T-helper 2 cell treated with Interferon-gamma antibody and Interleukin-4, amounts not matched to agents 5 μg/mL and 100 μg/mL, for 36 hours (primary cell): ENCODE measurements around the gene MCFD2.
A peak's percentile ranks its signal among the peaks of the same experiment; 100 is the strongest.
"Not testable (repeated sequence)": the region's sequence is repeated elsewhere in the genome, so short reads cannot be mapped to it uniquely, and the experiment has no call there.

Experiments used
- DNase-seq: peaks from one replicate; pipeline ENCODE4 v3.0.0; 2021; ENCODE audit warnings: low spot score
- H3K27ac Mint-ChIP-seq: one replicate; pipeline ENCODE4 v1.8.0; 2021; ENCODE audit warnings: mild to moderate bottlenecking, mixed read lengths
- H3K27me3 Mint-ChIP-seq: one replicate; pipeline ENCODE4 v1.8.0; 2021; ENCODE audit warnings: low read depth, mixed read lengths
- H3K36me3 Mint-ChIP-seq: one replicate; pipeline ENCODE4 v1.8.0; 2021; ENCODE audit warnings: low read depth, mixed read lengths
- H3K4me1 Mint-ChIP-seq: one replicate; pipeline ENCODE4 v1.8.0; 2021; ENCODE audit warnings: low read depth, mixed read lengths
- H3K4me3 Mint-ChIP-seq: one replicate; pipeline ENCODE4 v1.8.0; 2022; ENCODE audit warnings: mild to moderate bottlenecking, moderate library complexity, mixed read lengths
- H3K9me3 Mint-ChIP-seq: one replicate; pipeline ENCODE4 v1.8.0; 2021; ENCODE audit warnings: mixed read lengths

MCFD2 gene

DNA sequence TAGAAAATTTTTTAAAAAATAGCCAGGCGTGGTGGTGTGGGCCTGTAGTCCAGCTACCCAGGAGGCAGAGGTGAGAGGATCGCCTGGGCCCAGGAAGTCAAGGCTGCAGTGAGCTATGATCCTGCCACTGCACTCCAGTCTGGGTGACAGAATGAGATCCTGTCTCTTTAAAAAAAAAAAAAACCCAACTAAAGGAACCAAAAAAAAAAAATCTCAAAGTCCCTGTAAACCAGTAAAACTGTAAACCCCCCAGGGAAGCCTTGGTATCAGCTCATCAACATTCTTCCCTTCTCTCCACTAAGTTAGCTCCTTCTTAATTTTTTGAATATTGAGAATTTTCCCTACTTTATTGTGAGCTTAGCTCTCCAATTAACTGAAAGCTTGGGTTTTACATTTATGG is 8.4 kb upstream of the MCFD2 start:
- Mint-ChIP-seq H3K27me3 (no peaks in the 10 kb centered on the region), H3K9me3 (peaks cover 16% of the 10 kb centered on the region), H3K27ac (no peak overlapping the region), H3K36me3 (peaks cover 16% of the 10 kb centered on the region), H3K4me1 (peaks cover 21% of the 10 kb centered on the region), H3K4me3 (no peak overlapping the region)
- no peak for DNase-seq

DNA sequence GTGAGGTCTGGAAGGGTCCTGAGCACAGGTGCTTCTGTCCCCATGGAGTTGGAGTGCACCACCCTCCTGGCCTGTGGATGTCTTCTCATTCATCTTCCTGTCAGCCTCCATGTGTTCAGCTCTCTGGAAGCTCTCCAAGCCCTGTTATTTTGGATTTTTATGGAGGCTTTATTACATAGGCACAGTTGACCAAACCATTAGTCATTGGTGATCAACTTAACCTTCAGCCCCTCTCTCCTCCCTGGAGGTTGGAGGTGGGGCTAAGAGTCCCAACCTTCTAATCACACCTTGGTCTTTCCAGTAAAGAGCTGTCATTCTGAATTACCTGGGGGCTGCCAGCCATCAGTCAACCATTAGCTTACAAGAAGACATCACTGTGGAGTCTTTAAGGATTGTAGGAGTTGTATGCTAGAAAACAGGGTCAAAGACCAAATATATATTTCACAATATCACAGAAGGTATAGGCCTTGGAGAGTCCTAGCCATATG is 7.5 kb upstream of the MCFD2 start:
- H3K4me1 Mint-ChIP-seq, result peaks cover 24% of the 10 kb centered on the region
- H3K9me3 Mint-ChIP-seq, result peaks cover 16% of the 10 kb centered on the region
- peak overlapping the region; percentile 24 for H3K4me3 Mint-ChIP-seq
- no peak for DNase-seq
- H3K27me3 Mint-ChIP-seq, result no peaks in the 10 kb centered on the region
- H3K36me3 Mint-ChIP-seq, result peaks cover 15% of the 10 kb centered on the region
- H3K27ac Mint-ChIP-seq, result no peak overlapping the region

GRCh38 chr2:46922606-46923005 is 7.0 kb upstream of the MCFD2 start:
- H3K9me3 Mint-ChIP-seq, result peaks cover 16% of the 10 kb centered on the region
- no peak overlapping the region for H3K27ac Mint-ChIP-seq
- H3K27me3 Mint-ChIP-seq, result no peaks in the 10 kb centered on the region
- H3K4me3 Mint-ChIP-seq, result peak overlapping the region; percentile 24
- no peak for DNase-seq
- peaks cover 15% of the 10 kb centered on the region for H3K36me3 Mint-ChIP-seq
- H3K4me1 Mint-ChIP-seq, result peaks cover 28% of the 10 kb centered on the region

DNA sequence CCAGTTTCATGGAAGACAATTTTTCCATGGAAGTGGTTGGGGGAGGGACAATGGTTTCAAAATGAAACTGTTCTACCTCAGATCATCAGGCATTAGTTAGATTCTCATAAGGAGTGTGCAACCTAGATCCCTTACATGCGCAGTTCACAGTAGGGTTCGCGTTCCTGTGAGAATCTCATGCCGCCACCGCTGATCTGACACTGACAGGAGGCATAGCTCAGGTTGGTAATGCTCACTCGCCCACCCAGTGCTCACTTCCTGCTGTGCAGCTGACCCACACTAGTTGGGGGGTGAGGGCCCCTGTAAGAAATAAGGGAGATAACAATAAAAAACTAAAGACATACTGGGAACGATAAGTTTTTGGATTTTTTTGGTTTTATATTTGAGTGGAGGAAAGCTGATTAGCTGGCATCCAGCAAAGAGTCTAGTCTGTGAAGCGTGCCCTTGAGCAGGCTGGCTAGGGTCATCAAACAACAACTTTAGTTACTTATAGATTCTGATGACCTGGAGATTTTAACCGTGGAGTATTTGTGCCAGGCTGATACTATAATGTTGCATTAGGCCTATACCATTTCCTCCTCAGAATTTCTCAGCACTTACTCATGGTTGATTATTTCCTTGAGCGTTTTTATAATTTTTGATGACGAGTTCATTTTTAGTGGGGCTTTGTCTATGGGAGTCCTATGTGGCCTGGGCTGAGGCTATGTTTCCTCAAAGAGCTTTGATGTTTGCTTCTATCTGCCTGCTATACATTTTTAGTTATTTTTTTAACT is 6.3 kb upstream of the MCFD2 start:
- H3K27ac Mint-ChIP-seq, result no peak overlapping the region

DNA sequence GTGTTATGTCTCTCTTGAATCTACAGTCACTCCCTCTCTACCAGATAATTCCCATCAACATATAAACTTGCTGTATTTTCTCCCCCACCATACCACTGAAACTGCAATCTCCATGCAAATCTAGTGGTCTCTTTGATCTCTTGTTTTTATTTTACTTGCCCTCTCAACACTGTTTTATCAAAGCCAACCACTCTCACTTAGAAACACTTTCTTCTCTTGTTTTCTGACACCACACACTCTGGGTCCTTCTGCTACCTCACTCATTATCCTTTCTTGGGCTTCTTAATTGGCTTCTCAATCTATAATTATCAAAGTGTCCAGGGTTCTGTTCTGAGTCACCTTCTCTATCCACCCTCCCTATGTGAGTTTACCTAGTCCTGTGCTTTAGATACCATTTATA is 2.0 kb upstream of the MCFD2 start:
- Mint-ChIP-seq H3K9me3 (no peaks in the 10 kb centered on the region), H3K36me3 (peaks cover 15% of the 10 kb centered on the region), H3K27me3 (no peaks in the 10 kb centered on the region), H3K27ac (no peak overlapping the region), H3K4me1 (peaks cover 48% of the 10 kb centered on the region), H3K4me3 (peak overlapping the region; percentile 95)
- no peak for DNase-seq

More for the DNA sequence above, 6.3 kb upstream of the MCFD2 start:
- Mint-ChIP-seq H3K27me3 (no peaks in the 10 kb centered on the region), H3K4me1 (peaks cover 33% of the 10 kb centered on the region), H3K4me3 (peak overlapping the region; percentile 1), H3K36me3 (peaks cover 12% of the 10 kb centered on the region), H3K9me3 (peaks cover 13% of the 10 kb centered on the region)
- DNase-seq, result no peak

DNA sequence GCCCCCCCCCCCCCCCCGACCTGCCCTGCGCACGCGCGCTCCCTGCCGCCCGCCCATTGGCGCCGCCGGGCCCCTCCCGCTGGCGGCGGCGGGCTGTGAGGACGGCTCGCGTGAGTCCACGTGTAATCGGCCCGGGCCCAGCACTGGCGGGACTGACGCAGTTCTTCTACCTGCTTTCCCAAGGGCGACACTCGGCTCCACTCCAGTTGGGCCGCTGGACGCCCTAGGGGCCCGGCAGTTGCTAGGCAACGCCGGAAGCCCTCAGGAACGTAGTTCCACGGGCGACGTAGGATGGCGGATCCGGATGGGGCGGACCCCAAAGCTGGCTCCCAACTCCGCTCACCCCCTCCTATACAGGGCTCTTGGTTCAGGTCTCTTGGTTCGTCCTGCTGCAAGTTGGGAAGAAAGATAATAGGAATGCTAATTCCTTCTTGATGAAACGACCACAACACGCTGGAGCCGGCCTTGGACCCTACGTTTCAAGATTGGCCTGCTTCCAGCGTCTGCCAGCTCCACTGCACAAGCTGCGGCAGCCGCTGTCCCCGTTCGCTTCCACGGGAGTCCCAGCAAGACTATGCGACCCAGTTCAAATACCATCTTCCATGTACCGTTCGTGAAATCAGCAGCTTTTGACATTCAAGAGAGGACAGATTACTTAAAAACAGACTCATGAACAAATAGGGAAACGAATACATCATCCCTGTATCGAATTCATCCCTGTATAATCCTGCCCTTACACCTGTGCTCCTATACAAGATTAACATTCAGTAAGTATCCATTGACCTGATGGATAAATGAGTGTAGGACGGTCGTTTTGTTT is 415 bp upstream of the MCFD2 start:
- DNase-seq, result peak; percentile 82
- Mint-ChIP-seq H3K9me3 (no peaks in the 10 kb centered on the region), H3K36me3 (peaks cover 21% of the 10 kb centered on the region), H3K4me1 (peaks cover 36% of the 10 kb centered on the region), H3K27ac (peak overlapping the region; percentile 53), H3K27me3 (no peaks in the 10 kb centered on the region), H3K4me3 (peak overlapping the region; percentile 95)

GRCh38 chr2:46914578-46915230 is 902 bp downstream of the MCFD2 start:
- peaks cover 23% of the 10 kb centered on the region for H3K36me3 Mint-ChIP-seq
- peaks cover 37% of the 10 kb centered on the region for H3K4me1 Mint-ChIP-seq
- H3K27me3 Mint-ChIP-seq, result no peaks in the 10 kb centered on the region
- H3K27ac Mint-ChIP-seq, result peak overlapping the region; percentile 83
- no peak for DNase-seq
- peak overlapping the region; percentile 95 for H3K4me3 Mint-ChIP-seq
- H3K9me3 Mint-ChIP-seq, result no peaks in the 10 kb centered on the region

GRCh38 chr2:46913471-46914381 is 1.9 kb downstream of the MCFD2 start:
- no peaks in the 10 kb centered on the region for H3K27me3 Mint-ChIP-seq
- peaks cover 45% of the 10 kb centered on the region for H3K4me1 Mint-ChIP-seq
- H3K27ac Mint-ChIP-seq, result peak overlapping the region; percentile 9
- H3K36me3 Mint-ChIP-seq, result peaks cover 29% of the 10 kb centered on the region
- peak overlapping the region; percentile 95 for H3K4me3 Mint-ChIP-seq
- DNase-seq, result no peak
- H3K9me3 Mint-ChIP-seq, result no peaks in the 10 kb centered on the region

- Mint-ChIP-seq H3K4me3 (peak overlapping the region; percentile 2), H3K27ac (peak overlapping the region; percentile 9), H3K27me3 (no peaks in the 10 kb centered on the region), H3K9me3 (no peaks in the 10 kb centered on the region), H3K36me3 (peaks cover 50% of the 10 kb centered on the region), H3K4me1 (peaks cover 30% of the 10 kb centered on the region)
- DNase-seq, result peak; percentile 65
Measured at GRCh38 chr2:46909771-46910419, 5.7 kb downstream of the MCFD2 start.

- H3K4me3 Mint-ChIP-seq, result no peak overlapping the region
- no peak overlapping the region for H3K27ac Mint-ChIP-seq
- DNase-seq, result no peak
- no peaks in the 10 kb centered on the region for H3K27me3 Mint-ChIP-seq
- peaks cover 48% of the 10 kb centered on the region for H3K36me3 Mint-ChIP-seq
- H3K4me1 Mint-ChIP-seq, result peaks cover 22% of the 10 kb centered on the region
- H3K9me3 Mint-ChIP-seq, result no peaks in the 10 kb centered on the region
Measured at GRCh38 chr2:46909150-46909549, 6.5 kb downstream of the MCFD2 start.

DNA sequence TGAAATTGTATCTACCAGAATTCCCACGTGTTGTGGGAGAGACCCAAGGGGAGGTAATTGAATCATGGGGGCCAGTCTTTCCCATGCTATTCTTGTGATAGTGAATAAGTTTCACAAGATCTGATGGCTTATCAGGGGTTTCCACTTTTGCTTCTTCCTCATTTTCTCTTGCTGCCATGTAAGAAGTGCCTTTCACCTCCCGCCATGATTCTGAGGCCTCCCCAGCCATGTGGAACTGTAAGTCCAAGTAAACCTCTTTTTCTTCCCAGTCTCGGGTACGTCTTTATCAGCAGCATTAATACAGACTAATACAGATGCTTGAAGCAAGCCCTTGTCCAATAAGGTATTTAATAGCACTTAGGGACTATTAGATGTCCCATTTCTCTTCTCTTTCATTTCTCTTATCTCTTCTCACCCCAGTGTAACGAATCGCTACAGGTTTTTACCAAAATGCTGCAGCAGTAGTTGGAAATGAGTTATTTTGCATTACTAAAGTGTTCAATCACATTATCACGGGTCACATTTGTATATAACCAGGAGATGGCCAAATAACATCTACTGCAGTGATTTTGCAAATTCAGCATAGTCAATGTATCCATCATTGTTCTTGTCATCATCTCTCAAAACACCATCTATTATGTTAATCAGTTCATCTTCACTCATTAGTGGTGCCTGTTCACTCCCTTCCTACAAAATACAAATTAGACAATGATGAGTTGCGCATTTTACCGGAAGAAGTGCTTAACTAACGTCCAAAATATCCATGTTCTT is 10.5 kb downstream of the MCFD2 start:
- not testable (repeated sequence) for H3K9me3 Mint-ChIP-seq, H3K27me3 Mint-ChIP-seq, H3K27ac Mint-ChIP-seq, DNase-seq, H3K4me3 Mint-ChIP-seq
- H3K36me3 Mint-ChIP-seq, result peaks cover 39% of the 10 kb centered on the region
- H3K4me1 Mint-ChIP-seq, result peaks cover 14% of the 10 kb centered on the region

DNA sequence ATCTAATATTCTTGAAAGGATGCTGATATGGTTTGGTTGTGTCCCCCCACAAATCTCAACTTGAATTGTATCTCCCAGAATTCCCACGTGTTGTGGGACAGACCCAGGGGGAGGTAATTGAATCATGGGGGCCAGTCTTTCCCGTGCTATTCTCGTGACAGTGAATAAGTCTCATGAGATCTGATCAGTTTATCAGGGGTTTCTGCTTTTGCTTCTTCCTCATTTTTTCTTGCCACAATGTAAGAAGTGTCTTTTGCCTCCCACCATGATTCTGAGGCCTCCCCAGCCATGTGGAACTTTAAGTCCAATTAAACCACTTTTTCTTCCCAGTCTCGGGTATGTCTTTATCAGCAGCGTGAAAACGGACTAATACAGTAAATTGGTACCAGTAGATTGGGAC is 12.6 kb downstream of the MCFD2 start:
- DNase-seq, H3K27ac Mint-ChIP-seq, H3K4me1 Mint-ChIP-seq, H3K4me3 Mint-ChIP-seq, H3K27me3 Mint-ChIP-seq, H3K9me3 Mint-ChIP-seq: not testable (repeated sequence)
- peaks cover 27% of the 10 kb centered on the region for H3K36me3 Mint-ChIP-seq
